SK-N-MC (cell line): ENCODE data around the gene PMP22.

Experiments
- EZH2 ChIP-seq: fragments of 200-600 bp; sonication (generic); IDR thresholded peaks from one replicate; pipeline ENCODE4 v1.6.1; 2017; ENCODE audit warnings: antibody characterized with exemption
- POLR2AphosphoS5 ChIP-seq: IDR thresholded peaks from 2 replicates; pipeline ENCODE4 v1.6.1; 2012; ENCODE audit warnings: mild to moderate bottlenecking, low read depth, low read length, borderline replicate concordance

- TF ChIP-seq EZH2 (no peak), POLR2AphosphoS5 (no peak)
Observed at GRCh38 chr17:15256689-15257088, 8.4 kb downstream of the PMP22 start.
